ENCODE results near the gene DCPS.

DNA sequence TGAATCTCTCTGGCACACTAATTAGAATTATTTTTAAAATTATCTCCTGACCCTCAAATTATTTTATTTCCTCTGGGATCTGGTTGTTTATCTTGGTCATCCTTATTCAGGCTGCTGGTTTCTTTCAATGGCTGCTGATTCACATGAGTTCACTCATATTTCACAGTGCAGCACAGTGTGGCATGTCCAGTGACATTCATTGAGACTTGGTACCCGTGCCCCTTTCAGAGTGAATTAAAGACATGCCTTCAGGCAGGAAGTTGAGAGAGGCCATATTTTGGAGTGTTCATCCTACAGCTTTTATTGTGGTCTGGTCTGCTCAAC lies 13.5 kb downstream of the DCPS start:
- TF ChIP-seq, protein P1, sequence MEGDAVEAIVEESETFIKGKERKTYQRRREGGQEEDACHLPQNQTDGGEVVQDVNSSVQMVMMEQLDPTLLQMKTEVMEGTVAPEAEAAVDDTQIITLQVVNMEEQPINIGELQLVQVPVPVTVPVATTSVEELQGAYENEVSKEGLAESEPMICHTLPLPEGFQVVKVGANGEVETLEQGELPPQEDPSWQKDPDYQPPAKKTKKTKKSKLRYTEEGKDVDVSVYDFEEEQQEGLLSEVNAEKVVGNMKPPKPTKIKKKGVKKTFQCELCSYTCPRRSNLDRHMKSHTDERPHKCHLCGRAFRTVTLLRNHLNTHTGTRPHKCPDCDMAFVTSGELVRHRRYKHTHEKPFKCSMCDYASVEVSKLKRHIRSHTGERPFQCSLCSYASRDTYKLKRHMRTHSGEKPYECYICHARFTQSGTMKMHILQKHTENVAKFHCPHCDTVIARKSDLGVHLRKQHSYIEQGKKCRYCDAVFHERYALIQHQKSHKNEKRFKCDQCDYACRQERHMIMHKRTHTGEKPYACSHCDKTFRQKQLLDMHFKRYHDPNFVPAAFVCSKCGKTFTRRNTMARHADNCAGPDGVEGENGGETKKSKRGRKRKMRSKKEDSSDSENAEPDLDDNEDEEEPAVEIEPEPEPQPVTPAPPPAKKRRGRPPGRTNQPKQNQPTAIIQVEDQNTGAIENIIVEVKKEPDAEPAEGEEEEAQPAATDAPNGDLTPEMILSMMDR (conservative IDR thresholded peaks at IDR 0.05; ENCODE audit: low read depth, low read length), result no peak
- TF ChIP-seq CEBPB (IDR thresholded peaks at IDR 0.05; ENCODE audit: low read depth, low read length), result no peak
- TF ChIP-seq POLR2A (IDR thresholded peaks at IDR 0.05; ENCODE audit: low read depth, low read length), result no peak
- no peak for TF ChIP-seq MXI1 (IDR thresholded peaks at IDR 0.05; ENCODE audit: borderline replicate concordance, low read depth, low read length)
- no peak for TF ChIP-seq MAZ (IDR thresholded peaks at IDR 0.05; ENCODE audit: borderline replicate concordance, low read depth, low read length)
- TF ChIP-seq RFX5 (IDR thresholded peaks at IDR 0.05; ENCODE audit: low read depth, low read length), result no peak
- TF ChIP-seq BHLHE40 (IDR thresholded peaks at IDR 0.05; ENCODE audit: low read depth, low read length), result no peak
- no peak for TF ChIP-seq MAFK (IDR thresholded peaks at IDR 0.05; ENCODE audit: low read depth, low read length)
- TF ChIP-seq RCOR1 (IDR thresholded peaks at IDR 0.05; ENCODE audit: insufficient replicate concordance, low read length), result no peak
- no peak for TF ChIP-seq RAD21 (IDR thresholded peaks at IDR 0.05; ENCODE audit: low read length)
- TF ChIP-seq, protein P2, sequence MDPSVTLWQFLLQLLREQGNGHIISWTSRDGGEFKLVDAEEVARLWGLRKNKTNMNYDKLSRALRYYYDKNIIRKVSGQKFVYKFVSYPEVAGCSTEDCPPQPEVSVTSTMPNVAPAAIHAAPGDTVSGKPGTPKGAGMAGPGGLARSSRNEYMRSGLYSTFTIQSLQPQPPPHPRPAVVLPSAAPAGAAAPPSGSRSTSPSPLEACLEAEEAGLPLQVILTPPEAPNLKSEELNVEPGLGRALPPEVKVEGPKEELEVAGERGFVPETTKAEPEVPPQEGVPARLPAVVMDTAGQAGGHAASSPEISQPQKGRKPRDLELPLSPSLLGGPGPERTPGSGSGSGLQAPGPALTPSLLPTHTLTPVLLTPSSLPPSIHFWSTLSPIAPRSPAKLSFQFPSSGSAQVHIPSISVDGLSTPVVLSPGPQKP (IDR thresholded peaks at IDR 0.05; ENCODE audit: borderline replicate concordance, low read depth, low read length), result no peak
- TF ChIP-seq, protein P3, sequence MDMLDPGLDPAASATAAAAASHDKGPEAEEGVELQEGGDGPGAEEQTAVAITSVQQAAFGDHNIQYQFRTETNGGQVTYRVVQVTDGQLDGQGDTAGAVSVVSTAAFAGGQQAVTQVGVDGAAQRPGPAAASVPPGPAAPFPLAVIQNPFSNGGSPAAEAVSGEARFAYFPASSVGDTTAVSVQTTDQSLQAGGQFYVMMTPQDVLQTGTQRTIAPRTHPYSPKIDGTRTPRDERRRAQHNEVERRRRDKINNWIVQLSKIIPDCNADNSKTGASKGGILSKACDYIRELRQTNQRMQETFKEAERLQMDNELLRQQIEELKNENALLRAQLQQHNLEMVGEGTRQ (IDR thresholded peaks at IDR 0.05; ENCODE audit: low read depth, low read length), result no peak

Data from IMR-90 (cell line).